DOHH2 (cell line): Measurements from ENCODE around the gene COL5A1.

Experiments used
- H3F3A ChIP-seq: fragments of 200-600 bp; sonication (generic), shearing (Covaris generic); 2 replicates; pipeline ENCODE4 v1.6.0; 2016; ENCODE audit warnings: antibody characterized with exemption, mild to moderate bottlenecking; ENCODE audit not compliant: control insufficient read depth, insufficient read depth
- H3K27ac ChIP-seq: fragments of 200-600 bp; sonication (generic); 2 replicates; pipeline ENCODE4 v1.5.1; 2014; ENCODE audit warnings: low read depth, mild to moderate bottlenecking, low read length, moderate library complexity
- H3K27me3 ChIP-seq: fragments of 200-600 bp; sonication (generic); 2 replicates; pipeline ENCODE4 v1.6.1; 2014; ENCODE audit warnings: mild to moderate bottlenecking, low read length, mixed read lengths; ENCODE audit not compliant: control insufficient read depth
- H3K36me3 ChIP-seq: fragments of 200-600 bp; sonication (generic); 2 replicates; pipeline ENCODE4 v1.6.1; 2014; ENCODE audit warnings: mild to moderate bottlenecking, low read length, moderate library complexity, mixed read lengths; ENCODE audit not compliant: control insufficient read depth
- H3K4me1 ChIP-seq: fragments of 200-600 bp; sonication (generic); 2 replicates; pipeline ENCODE4 v1.6.1; 2014; ENCODE audit warnings: mild to moderate bottlenecking, low read length, mixed read lengths; ENCODE audit not compliant: control insufficient read depth
- H3K4me2 ChIP-seq: fragments of 200-600 bp; sonication (generic); 2 replicates; pipeline ENCODE4 v1.6.0; 2014; ENCODE audit warnings: mild to moderate bottlenecking, low read length, moderate library complexity
- H3K4me3 ChIP-seq: fragments of 200-600 bp; sonication (generic); 2 replicates; pipeline ENCODE4 v1.5.1; 2014; ENCODE audit warnings: mild to moderate bottlenecking, low read length, mixed read lengths
- H3K79me2 ChIP-seq: fragments of 200-600 bp; sonication (generic); 2 replicates; pipeline ENCODE4 v1.6.1; 2014; ENCODE audit warnings: mild to moderate bottlenecking, low read length, mixed read lengths; ENCODE audit not compliant: control insufficient read depth
- H3K9me2 ChIP-seq: fragments of 200-600 bp; sonication (generic); replicated peaks from 2 replicates; pipeline ENCODE4 v1.6.1; 2014; ENCODE audit warnings: mild to moderate bottlenecking, low read length, mixed read lengths; ENCODE audit not compliant: control insufficient read depth
- H3K9me3 ChIP-seq: fragments of 200-600 bp; sonication (generic); 2 replicates; pipeline ENCODE4 v1.6.1; 2014; ENCODE audit warnings: antibody characterized with exemption, low read length, mixed read lengths; ENCODE audit not compliant: control insufficient read depth, insufficient read depth
- H4K20me1 ChIP-seq: fragments of 200-600 bp; sonication (generic); 2 replicates; pipeline ENCODE4 v1.6.0; 2014; ENCODE audit warnings: low read depth, mild to moderate bottlenecking, antibody characterized with exemption, low read length, moderate library complexity; ENCODE audit not compliant: control insufficient read depth, insufficient read depth
- CTCF ChIP-seq: fragments of 200-600 bp; sonication (generic); IDR thresholded peaks from one replicate; pipeline ENCODE4 v1.5.1; 2014; ENCODE audit warnings: antibody characterized with exemption, mild to moderate bottlenecking, low read depth, low read length; ENCODE audit not compliant: poor library complexity, severe bottlenecking
- EZH2phosphoT487 ChIP-seq: fragments of 200-600 bp; sonication (generic); IDR thresholded peaks from 2 replicates; pipeline ENCODE4 v1.6.1; 2017; ENCODE audit warnings: borderline replicate concordance, mild to moderate bottlenecking, antibody characterized with exemption, low read length, moderate library complexity, mixed read lengths

Gene COL5A1

GRCh38 chr9:134693641-134694367, 52.2 kb downstream of the COL5A1 start:
- Histone ChIP-seq H3F3A (no peaks in the 10 kb centered on the region), H3K9me3 (no peaks in the 10 kb centered on the region), H3K4me1 (no peaks in the 10 kb centered on the region), H3K27ac (no peak overlapping the region), H3K36me3 (no peaks in the 10 kb centered on the region), H3K9me2 (no peaks in the 10 kb centered on the region), H3K27me3 (no peaks in the 10 kb centered on the region), H3K4me2 (no peak overlapping the region), H3K79me2 (no peaks in the 10 kb centered on the region), H3K4me3 (no peak overlapping the region), H4K20me1 (no peaks in the 10 kb centered on the region)
- TF ChIP-seq CTCF (no peak), EZH2phosphoT487 (no peak)

GRCh38 chr9:134694368-134694665, 52.7 kb downstream of the COL5A1 start:
- no peaks in the 10 kb centered on the region for H4K20me1 ChIP-seq
- H3K4me2 ChIP-seq: no peak overlapping the region
- no peaks in the 10 kb centered on the region for H3F3A ChIP-seq
- no peaks in the 10 kb centered on the region for H3K9me3 ChIP-seq
- H3K27me3 ChIP-seq: no peaks in the 10 kb centered on the region
- H3K4me3 ChIP-seq: no peak overlapping the region
- no peaks in the 10 kb centered on the region for H3K79me2 ChIP-seq
- no peak for TF ChIP-seq EZH2phosphoT487
- no peak for TF ChIP-seq CTCF
- no peaks in the 10 kb centered on the region for H3K4me1 ChIP-seq
- H3K27ac ChIP-seq: no peak overlapping the region
- H3K36me3 ChIP-seq: no peaks in the 10 kb centered on the region
- H3K9me2 ChIP-seq: no peaks in the 10 kb centered on the region

GRCh38 chr9:134694714-134695113, 53.1 kb downstream of the COL5A1 start:
- no peak overlapping the region for H3K4me3 ChIP-seq
- H3F3A ChIP-seq: no peaks in the 10 kb centered on the region
- TF ChIP-seq CTCF: no peak
- no peak for TF ChIP-seq EZH2phosphoT487
- no peaks in the 10 kb centered on the region for H3K27me3 ChIP-seq
- H3K4me2 ChIP-seq: no peak overlapping the region
- H3K9me2 ChIP-seq: no peaks in the 10 kb centered on the region
- H3K79me2 ChIP-seq: no peaks in the 10 kb centered on the region
- no peaks in the 10 kb centered on the region for H3K9me3 ChIP-seq
- H4K20me1 ChIP-seq: no peaks in the 10 kb centered on the region
- no peaks in the 10 kb centered on the region for H3K4me1 ChIP-seq
- no peak overlapping the region for H3K27ac ChIP-seq
- H3K36me3 ChIP-seq: no peaks in the 10 kb centered on the region

GRCh38 chr9:134695144-134695543, 53.5 kb downstream of the COL5A1 start:
- no peaks in the 10 kb centered on the region for H3K4me1 ChIP-seq
- H3K9me2 ChIP-seq: no peaks in the 10 kb centered on the region
- H3K4me3 ChIP-seq: no peak overlapping the region
- H3K4me2 ChIP-seq: no peak overlapping the region
- no peaks in the 10 kb centered on the region for H3F3A ChIP-seq
- no peak for TF ChIP-seq EZH2phosphoT487
- no peak for TF ChIP-seq CTCF
- no peaks in the 10 kb centered on the region for H4K20me1 ChIP-seq
- H3K36me3 ChIP-seq: no peaks in the 10 kb centered on the region
- no peaks in the 10 kb centered on the region for H3K79me2 ChIP-seq
- H3K27ac ChIP-seq: no peak overlapping the region
- H3K27me3 ChIP-seq: no peaks in the 10 kb centered on the region
- no peaks in the 10 kb centered on the region for H3K9me3 ChIP-seq
